Measurements from ENCODE around the gene GPX7.

GPX7 gene

GRCh38 chr1:52588535-52588934, 13.6 kb upstream of the GPX7 start:
- no peak overlapping the region for H3K27ac ChIP-seq
- TF ChIP-seq CTCF (IDR thresholded peaks at IDR 0.05) (no peak), ZFX (IDR thresholded peaks at IDR 0.05; ENCODE audit: borderline replicate concordance) (no peak)

- TF ChIP-seq ZFX (IDR thresholded peaks at IDR 0.05; ENCODE audit: borderline replicate concordance) (no peak), CTCF (IDR thresholded peaks at IDR 0.05) (no peak)
- H3K27ac ChIP-seq, result no peak overlapping the region
Measured at GRCh38 chr1:52590266-52590665, 11.9 kb upstream of the GPX7 start.

GRCh38 chr1:52592637-52593323, 9.4 kb upstream of the GPX7 start:
- H3K27ac ChIP-seq, result no peak overlapping the region
- TF ChIP-seq CTCF (IDR thresholded peaks at IDR 0.05), result no peak
- no peak for TF ChIP-seq ZFX (IDR thresholded peaks at IDR 0.05; ENCODE audit: borderline replicate concordance)

- no peak for TF ChIP-seq ZFX (IDR thresholded peaks at IDR 0.05; ENCODE audit: borderline replicate concordance)
- no peak overlapping the region for H3K27ac ChIP-seq
Measured at GRCh38 chr1:52593495-52593894, 8.7 kb upstream of the GPX7 start.

- TF ChIP-seq ZFX (IDR thresholded peaks at IDR 0.05; ENCODE audit: borderline replicate concordance) (no peak), CTCF (IDR thresholded peaks at IDR 0.05) (no peak)
- H3K27ac ChIP-seq, result no peak overlapping the region
Measured at GRCh38 chr1:52595061-52595460, 7.1 kb upstream of the GPX7 start.

- H3K27ac ChIP-seq, result no peak overlapping the region
- TF ChIP-seq CTCF (IDR thresholded peaks at IDR 0.05) (no peak), ZFX (IDR thresholded peaks at IDR 0.05; ENCODE audit: borderline replicate concordance) (no peak)
Measured at GRCh38 chr1:52597912-52598311, 4.3 kb upstream of the GPX7 start.

- TF ChIP-seq ZFX (IDR thresholded peaks at IDR 0.05; ENCODE audit: borderline replicate concordance) (no peak), CTCF (IDR thresholded peaks at IDR 0.05) (no peak)
- no peak overlapping the region for H3K27ac ChIP-seq
Measured at GRCh38 chr1:52598729-52599128, 3.4 kb upstream of the GPX7 start.

GRCh38 chr1:52599236-52599635, 2.9 kb upstream of the GPX7 start:
- no peak overlapping the region for H3K27ac ChIP-seq
- no peak for TF ChIP-seq ZFX (IDR thresholded peaks at IDR 0.05; ENCODE audit: borderline replicate concordance)
- TF ChIP-seq CTCF (IDR thresholded peaks at IDR 0.05), result no peak
